OCI-M1 (cell line): ENCODE measurements around the gene UEVLD.

Source experiments
- DNase-seq: peaks from one replicate; lab custom pipeline; 2025; lab: John Stamatoyannopoulos, UW

The UEVLD gene

DNA sequence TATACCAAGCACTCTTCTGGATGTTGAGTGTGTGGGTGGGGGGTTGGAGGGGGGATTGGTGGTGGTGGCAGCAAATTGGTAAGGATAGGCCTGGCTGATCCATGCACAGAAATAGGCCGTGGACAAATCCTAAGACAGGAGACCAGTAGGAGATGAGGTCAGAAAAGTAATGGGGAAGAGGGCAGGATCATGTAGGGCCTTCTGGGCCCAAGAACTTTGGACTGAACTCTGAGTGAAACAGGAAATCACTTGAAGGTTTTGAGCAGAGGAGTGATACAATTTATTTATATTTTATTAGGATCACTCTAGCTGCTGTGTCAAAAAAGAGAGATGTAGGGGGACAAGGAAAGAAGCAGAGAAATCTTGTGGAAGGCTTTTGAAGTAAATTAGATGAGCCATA, 90.5 kb downstream of the UEVLD start:
- DNase-seq: no peak

DNA sequence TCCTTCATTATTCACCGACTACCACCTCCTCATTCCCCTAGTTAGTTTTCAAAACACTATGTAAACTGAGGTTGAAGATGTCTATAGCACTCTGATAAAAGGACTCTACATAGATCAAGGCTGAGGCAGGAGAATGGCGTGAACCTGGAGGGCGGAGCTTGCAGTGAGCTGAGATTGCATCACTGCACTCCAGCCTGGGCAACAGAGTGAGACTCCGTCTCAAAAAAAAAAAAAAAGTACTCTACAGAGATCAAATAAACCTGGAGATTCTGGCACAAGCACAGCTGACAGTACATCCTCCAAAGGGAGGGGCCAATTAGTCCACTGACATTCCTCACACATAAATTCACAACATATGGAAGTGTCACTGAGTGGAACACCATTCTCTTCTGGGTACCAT, 92.8 kb downstream of the UEVLD start:
- no peak for DNase-seq

DNA sequence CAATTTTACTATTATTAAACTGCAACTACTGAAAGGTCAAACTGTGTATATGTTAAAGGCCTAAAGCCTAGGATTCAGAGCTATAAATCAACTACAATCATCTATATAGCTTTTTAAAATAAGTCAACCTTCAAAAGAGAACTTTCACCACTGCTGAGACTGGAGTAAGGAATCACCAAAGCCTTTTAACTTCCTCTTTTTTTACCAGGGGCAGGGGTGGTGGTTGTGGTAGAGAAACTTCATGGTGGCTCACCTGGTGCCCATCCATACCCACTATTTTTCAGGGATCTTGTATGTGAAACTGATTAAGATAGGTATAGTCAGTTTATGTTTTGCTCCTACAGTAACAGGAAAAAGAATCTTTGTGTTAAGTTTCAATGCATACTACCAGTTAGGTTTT, 93.3 kb downstream of the UEVLD start:
- peak; percentile 41 for DNase-seq

DNA sequence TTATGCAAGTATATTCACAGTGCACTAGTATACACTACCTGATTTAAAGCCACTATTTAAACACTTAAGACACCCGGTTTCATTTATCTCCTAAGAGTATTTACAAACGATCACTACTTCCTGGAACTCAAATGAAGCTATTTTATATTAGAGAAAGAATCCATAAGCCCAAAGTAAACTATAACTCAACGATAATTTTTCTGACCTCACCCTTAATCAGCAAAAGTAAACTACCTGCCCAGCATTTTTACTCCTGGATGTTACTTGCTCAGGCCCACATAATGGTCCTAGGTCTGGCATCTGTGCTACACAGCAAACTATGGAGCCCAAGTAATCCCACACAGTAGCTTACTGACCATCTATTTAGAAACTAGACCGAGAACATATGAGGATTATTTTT, 95.2 kb downstream of the UEVLD start:
- DNase-seq: no peak

DNA sequence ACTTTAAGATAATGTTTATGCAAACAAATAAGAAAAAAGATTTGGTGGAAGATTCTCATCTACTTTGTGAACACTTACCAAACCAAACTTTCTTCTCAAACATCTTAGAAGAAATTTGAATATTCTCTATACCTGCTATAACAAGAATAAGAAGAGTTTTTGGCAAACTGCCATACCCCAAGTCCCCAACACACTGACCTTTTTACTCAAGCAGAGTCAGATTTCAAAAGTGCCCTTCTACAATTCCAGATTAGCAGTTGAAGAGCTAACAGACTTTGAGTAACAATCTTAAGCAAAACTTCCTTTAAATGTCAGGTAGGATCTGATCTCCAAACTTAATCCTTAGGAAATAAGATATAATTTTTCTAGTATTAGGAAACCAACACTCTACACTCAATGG, 95.6 kb downstream of the UEVLD start:
- DNase-seq: peak; percentile 5

DNA sequence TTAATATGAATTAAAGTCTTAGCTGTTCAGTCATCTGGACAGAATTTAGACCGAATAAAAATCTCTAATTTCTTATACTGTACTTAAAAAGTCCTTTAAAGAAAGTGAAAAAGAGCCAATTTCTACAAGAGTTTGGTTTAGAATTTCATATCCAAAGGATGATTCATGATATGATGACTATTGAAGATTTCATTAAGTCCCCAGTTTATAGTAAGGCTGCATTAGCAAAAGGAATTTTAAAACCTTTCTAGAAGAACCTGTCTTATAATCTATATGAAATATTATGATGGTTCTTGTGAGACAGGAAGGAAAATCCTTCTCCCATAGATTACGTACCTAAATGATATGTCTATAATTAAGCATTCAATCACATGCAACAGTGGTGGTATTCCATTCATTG, 96.6 kb downstream of the UEVLD start:
- DNase-seq: no peak

DNA sequence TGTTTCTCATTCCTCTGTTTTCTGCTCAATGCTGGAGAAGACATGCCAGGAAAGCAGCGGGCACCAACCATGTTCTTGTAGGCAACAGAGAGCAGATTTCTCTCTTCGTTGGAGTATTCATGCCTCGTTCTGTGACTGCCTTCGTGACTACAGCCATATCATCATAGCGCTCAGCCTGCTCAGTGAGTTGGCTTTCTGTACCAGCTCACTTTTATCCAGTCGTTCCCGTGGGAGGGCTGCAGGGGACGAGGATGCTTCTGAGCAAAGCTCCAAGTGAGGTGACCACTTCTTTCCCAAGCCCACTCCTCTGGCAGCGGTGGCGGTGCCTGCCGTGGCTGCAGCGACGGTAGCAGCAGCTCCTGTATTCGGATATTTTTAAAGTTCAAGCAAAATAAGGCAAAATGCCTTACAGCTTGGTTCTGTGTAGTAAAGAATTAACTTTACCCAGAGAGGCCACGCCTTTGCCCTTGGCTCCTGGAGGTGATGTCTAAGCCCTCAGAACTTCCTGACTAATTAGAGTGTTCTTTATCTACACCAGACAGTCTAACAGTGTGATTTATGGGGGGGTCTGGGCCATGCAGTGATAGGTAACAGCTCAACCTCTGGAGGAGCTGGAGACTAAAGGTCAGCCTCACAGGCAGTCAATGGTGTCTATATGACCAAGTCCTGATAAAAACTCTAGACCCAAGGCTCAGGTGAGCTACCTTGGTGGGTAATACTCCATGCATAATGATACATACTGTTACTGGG, 97.6 kb downstream of the UEVLD start:
- no peak for DNase-seq

DNA sequence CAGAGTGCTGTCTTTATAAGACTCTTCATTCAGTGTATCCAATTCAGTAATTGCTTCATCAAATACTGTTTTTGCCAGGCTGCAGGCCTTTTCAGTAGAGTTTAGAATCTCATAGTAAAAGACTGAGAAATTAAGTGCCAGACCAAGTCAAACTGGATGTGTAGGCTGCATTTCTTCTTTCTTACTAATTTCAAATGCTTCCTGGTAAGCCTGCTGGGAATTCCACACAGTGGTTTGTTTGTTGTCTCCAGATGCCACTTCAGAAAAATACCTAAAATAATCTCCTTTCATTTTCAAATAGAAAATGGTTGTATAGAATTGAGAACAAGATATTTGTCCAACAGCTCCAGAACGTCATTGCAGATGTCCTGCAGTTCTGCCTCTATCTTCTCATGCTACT, 98.2 kb downstream of the UEVLD start:
- DNase-seq: no peak

DNA sequence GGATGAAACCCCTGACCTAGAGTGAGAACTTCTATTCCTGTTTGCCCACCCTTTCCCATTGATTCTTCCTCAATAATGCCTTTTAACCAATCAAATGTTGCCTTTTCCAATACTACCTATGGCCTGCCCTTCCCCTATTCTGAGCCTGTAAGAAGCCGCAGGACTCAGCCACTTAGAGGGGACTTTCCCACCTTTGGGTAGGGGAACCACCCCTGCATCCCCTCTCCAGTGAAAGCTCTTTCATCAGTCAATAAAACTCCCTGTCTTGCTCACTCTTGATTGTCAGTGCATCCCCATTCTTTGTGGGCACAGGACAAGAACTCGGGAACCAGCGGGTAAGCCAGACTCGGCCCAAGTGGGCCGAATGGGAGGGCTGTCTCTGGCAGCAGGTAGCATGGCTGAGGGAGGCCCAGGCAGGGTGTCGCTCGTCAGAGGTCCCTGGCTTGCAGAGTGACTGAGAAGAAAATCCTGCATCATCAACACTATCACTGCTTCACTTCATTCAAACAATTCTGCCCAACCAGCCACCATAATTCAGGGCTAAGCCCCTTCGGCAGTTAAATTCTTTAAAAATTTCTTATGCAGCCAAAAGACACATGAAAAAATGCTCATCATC, 102.5 kb downstream of the UEVLD start:
- no peak for DNase-seq
